ENCODE results near the gene RPS2.
"Not testable (repeated sequence)": the region's sequence is repeated elsewhere in the genome, so short reads cannot be mapped to it uniquely, and the experiment has no call there.

Gene RPS2

GRCh38 chr16:1971796-1972489 is 7.3 kb upstream of the RPS2 start, which contains the start of gene TBL3:
TBL3 (plus strand) TSS chr16:1972053; CDS start chr16:1972165, 112 bp downstream.
- peak; percentile 97 for TF ChIP-seq POLR2A (IDR thresholded peaks at IDR 0.05; ENCODE audit: low read length)
- TF ChIP-seq GATA1 (IDR thresholded peaks at IDR 0.05; ENCODE audit: low read depth, low read length) = no peak
- peak; percentile 97 to 98 for DNase-seq

DNA sequence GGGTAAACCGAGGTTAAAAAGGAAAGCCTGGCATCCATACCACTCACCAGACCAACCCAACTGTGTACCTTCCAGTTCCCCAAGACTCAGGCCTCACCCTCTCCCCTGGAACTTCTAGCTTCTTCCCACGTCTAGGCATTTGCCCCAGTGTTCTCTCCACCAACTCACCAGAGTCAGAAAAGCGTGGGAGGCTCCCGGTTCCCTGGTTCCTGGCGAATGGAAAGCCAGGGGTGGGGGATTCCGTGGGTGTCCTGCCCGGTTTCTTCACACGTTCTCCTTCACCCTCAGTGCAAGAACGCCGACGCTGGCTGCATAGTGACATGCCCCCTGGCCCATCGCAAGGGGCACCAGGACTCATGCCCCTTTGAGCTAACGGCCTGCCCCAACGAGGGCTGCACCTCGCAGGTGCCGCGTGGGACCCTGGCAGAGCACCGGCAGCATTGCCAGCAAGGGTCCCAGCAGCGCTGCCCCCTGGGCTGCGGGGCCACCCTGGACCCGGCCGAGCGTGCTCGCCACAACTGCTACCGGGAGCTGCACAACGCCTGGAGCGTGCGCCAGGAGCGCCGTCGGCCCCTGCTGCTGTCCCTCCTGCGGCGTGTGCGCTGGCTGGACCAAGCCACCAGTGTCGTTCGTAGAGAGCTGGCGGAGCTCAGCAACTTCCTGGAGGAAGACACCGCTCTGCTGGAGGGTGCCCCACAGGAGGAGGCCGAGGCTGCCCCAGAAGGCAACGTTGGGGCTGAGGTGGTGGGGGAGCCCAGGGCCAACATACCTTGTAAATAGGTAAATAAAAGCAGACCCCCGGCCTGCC is 3.7 kb upstream of the RPS2 start:
- no peak for TF ChIP-seq POLR2A (IDR thresholded peaks at IDR 0.05; ENCODE audit: low read length)
- DNase-seq = no peak

DNA sequence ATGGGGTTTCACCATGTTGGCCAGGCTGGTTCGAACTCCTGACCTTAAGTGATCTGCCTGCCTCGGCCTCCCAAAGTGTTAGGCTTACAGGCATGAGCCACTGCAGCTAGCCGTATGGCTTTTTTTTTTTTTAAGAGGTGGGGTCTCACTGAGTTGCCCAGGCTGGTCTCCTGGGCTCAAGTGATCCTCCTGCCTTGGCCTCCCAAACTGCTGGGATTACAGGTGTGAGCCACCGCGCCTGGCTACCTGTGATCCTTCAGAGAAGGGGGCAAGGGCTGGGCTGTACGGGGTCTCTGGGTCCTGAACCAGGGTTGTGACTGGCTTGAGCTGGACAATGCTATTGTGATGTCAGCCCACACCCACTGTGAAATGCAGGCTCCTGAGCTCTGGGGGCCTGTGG is 1.8 kb upstream of the RPS2 start, which contains the start of gene RNF151:
TSS of gene RNF151 (plus strand) at position 397 of the 400 bp plus-strand sequence. CDS start 26 bp downstream, outside the sequence.
- no peak for TF ChIP-seq POLR2A (IDR thresholded peaks at IDR 0.05; ENCODE audit: low read length)
- TF ChIP-seq GATA1 (IDR thresholded peaks at IDR 0.05; ENCODE audit: low read depth, low read length) = no peak
- DNase-seq = no peak

DNA sequence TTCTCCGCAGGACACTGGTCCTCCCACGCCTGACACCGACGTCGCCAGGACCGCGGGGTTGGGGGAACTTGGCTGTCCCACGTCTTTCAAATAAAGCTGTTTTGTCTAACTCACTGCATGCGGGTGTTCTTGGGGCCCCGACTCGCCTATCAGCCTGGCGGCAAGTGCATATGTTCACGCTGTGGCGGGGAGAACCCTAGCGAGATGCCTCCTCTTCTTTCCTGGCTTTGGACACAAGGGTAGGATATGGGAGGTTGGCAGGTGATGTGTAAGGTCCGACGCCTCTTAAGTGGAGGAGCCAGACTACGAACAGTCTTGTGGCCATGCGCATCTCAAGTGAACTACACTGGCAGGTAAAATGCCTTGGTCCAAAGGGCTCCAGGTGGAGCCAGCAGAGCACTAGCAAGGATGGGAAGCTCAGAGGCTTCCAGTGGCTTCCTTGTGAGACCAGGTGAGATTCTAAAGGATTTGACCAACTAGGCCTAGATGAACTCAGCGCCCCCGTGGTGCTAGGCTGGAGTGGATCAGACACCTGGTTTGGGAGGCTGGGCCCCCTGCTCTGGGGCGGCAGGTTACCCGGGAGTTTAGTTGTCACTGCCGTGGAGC is 873 bp upstream of the RPS2 start:
- TF ChIP-seq GATA1 (IDR thresholded peaks at IDR 0.05; ENCODE audit: low read depth, low read length) = no peak
- no peak for TF ChIP-seq POLR2A (IDR thresholded peaks at IDR 0.05; ENCODE audit: low read length)
- peak; percentile 66 to 73 for DNase-seq

DNA sequence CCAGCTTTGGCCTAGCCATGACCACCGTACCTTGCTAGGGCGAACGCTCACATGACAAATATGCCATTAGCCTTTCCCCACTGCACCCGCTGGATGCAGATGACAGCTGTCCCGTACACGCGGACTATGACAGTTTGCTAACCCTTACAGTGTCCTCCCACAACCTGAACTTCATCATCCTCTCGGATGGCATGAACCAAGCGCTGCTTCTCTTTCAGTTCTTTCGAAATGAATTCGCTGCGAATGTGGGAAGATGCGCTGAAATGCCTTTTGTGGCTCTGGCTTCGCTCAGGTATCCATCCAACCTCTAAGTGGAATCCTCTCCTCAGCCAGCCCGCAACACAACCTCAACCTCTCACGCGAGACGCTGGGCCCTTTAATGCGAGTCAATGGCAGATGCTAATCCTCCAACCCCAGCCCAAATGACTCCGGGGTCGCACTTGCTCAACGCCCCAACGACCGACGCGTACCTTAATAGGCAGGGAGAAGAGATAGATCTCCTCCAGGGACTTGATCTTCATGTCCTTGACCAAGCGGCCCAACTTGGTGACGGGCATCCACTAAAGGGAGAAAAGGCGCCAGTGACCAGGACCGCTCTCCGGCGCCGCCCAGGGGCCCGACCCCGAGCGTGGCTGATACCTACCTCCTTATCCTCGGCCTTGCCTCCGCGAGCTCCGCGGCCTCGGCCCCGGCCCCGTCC is 670 bp downstream of the RPS2 start:
- peak; percentile 73 to 81 for DNase-seq

GRCh38 chr16:1962161-1963153 is 2.2 kb downstream of the RPS2 start:
- not testable (repeated sequence) for DNase-seq
- TF ChIP-seq POLR2A (IDR thresholded peaks at IDR 0.05; ENCODE audit: low read length) = peak; percentile 4

More for the DNA sequence above, 670 bp downstream of the RPS2 start:
- TF ChIP-seq POLR2A (IDR thresholded peaks at IDR 0.05; ENCODE audit: low read length) = no peak
- TF ChIP-seq GATA1 (IDR thresholded peaks at IDR 0.05; ENCODE audit: low read depth, low read length) = no peak

- no peak for TF ChIP-seq POLR2A (IDR thresholded peaks at IDR 0.05; ENCODE audit: low read length)
- TF ChIP-seq GATA1 (IDR thresholded peaks at IDR 0.05; ENCODE audit: low read depth, low read length) = no peak
Measured at GRCh38 chr16:1961651-1962067, 3.0 kb downstream of the RPS2 start.

GRCh38 chr16:1960665-1961630 is 3.7 kb downstream of the RPS2 start:
- TF ChIP-seq POLR2A (IDR thresholded peaks at IDR 0.05; ENCODE audit: low read length) (peak; percentile 83), GATA1 (IDR thresholded peaks at IDR 0.05; ENCODE audit: low read depth, low read length) (no peak)
- DNase-seq = peak in 1 of 2 experiments; percentile 64

More at GRCh38 chr16:1961651-1962067, 3.0 kb downstream of the RPS2 start:
- DNase-seq = peak in 1 of 2 experiments; percentile 41

- TF ChIP-seq GATA1 (IDR thresholded peaks at IDR 0.05; ENCODE audit: low read depth, low read length) = no peak
- TF ChIP-seq POLR2A (IDR thresholded peaks at IDR 0.05; ENCODE audit: low read length) = peak; percentile 66
- DNase-seq = peak; percentile 91 to 95
Measured at GRCh38 chr16:1959269-1960039, 5.2 kb downstream of the RPS2 start, which contains the start of gene NDUFB10. NDUFB10 (plus strand) TSS chr16:1959538; CDS start chr16:1959625, 87 bp downstream.

DNA sequence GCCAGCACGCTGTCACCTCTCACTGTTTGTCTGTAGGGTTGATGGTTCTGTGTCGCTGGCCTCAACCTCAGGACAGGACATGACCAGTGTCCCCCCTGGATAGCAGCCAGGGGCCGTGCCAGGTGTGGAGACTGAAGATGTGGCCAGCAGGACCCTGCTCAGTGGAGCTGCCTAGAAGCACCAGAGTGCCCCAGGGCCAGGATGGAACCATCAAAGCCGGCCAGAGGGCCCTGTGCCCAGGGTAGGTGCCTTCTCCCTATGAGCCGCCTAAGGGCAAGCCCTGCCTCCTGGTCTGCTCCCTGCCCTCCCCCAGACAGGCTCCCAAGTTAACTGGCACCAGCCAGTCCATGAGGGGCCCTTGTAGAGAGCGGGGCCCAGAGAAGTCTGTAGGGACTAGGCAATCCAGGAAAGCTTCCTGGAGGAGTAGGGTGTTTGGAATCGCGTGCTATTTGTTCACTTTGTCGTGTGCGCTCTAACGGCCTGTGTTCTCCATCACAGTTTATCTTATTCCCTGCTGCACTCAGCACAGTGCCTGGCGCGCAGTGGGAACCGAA is 5.8 kb downstream of the RPS2 start:
- TF ChIP-seq POLR2A (IDR thresholded peaks at IDR 0.05; ENCODE audit: low read length) = no peak
- TF ChIP-seq GATA1 (IDR thresholded peaks at IDR 0.05; ENCODE audit: low read depth, low read length) = no peak
- no peak for DNase-seq

DNA sequence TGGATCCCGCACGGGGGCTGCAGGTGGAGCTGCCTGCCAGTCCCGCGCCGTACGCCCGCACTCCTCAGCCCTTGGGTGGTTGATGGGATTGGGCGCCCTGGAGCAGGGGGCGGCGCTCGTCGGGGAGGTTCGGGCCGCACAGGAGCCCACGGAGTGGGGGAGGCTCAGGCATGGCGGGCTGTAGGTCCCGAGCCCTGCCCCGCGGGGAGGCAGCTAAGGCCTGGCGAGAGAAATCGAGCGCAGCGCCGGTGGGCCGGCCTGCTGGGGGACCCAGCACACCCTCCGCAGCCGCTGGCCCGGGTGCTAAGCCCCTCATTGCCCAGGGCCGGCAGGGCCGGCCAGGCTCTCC is 6.5 kb downstream of the RPS2 start:
- DNase-seq = not testable (repeated sequence)

- DNase-seq = not testable (repeated sequence)
Measured at GRCh38 chr16:1957434-1958142, 7.0 kb downstream of the RPS2 start.

All from erythroblast (primary cell).